ENCODE results near the gene MAP3K9. TPM values are rescaled to one million over a fixed set of nuclear protein-coding genes. Genes with fewer than 3 reads are reported as not detected.

The MAP3K9 gene
- total RNA-seq, 4 donors from 2014 or later, result 18.3 to 23.9 (median 20.7) TPM

DNA sequence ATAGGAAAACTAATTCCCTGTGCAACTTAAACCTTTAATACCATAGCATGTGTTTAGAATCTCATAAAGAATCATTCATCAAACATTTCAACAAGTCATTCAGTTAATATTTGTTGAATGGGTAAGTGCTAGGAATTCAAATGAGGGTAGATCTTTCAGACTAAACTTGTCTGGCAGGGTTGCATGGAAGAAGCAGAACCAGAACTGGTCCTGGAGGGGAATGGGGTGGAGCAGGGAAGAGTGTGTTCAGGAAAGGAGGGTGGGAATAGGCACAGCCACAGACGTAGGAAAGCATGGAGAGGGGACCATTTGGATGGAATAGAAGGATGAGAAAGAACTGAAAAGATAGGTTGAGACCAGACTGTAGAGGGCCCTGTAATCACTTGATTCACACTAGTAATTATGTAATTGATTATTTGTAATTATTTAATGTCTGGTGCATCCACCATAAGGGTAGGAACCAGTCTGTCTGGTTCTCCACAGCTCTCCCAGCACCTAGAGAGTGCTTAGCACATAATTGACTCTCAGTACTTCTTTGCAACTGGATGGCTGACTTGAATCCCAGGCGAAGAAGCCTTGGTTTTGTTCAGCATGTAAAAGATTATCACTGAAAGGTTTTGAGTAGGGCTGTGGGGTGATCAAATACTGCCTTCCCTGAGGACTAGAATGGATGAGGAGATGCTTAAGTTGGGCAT is 3.0 kb upstream of the MAP3K9 start:
- no peak overlapping the region for H3K4me3 ChIP-seq (ENCODE audit: low read depth, poor library complexity, severe bottlenecking)
- DNase-seq (ENCODE audit: low spot score in 2 of 2), result no peak
- whole genome bisulfite sequencing, 2 donors, result 57 to 66% methylated on average over 2 of the region's 2 CpGs
- intact Hi-C loops (cut with DNase I; ENCODE audit: low total_unique reads), result no loop called here
- TF ChIP-seq POLR2A (IDR thresholded peaks at IDR 0.05), result no peak
- TF ChIP-seq, protein P1, sequence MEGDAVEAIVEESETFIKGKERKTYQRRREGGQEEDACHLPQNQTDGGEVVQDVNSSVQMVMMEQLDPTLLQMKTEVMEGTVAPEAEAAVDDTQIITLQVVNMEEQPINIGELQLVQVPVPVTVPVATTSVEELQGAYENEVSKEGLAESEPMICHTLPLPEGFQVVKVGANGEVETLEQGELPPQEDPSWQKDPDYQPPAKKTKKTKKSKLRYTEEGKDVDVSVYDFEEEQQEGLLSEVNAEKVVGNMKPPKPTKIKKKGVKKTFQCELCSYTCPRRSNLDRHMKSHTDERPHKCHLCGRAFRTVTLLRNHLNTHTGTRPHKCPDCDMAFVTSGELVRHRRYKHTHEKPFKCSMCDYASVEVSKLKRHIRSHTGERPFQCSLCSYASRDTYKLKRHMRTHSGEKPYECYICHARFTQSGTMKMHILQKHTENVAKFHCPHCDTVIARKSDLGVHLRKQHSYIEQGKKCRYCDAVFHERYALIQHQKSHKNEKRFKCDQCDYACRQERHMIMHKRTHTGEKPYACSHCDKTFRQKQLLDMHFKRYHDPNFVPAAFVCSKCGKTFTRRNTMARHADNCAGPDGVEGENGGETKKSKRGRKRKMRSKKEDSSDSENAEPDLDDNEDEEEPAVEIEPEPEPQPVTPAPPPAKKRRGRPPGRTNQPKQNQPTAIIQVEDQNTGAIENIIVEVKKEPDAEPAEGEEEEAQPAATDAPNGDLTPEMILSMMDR (IDR thresholded peaks at IDR 0.05), result no peak

DNA sequence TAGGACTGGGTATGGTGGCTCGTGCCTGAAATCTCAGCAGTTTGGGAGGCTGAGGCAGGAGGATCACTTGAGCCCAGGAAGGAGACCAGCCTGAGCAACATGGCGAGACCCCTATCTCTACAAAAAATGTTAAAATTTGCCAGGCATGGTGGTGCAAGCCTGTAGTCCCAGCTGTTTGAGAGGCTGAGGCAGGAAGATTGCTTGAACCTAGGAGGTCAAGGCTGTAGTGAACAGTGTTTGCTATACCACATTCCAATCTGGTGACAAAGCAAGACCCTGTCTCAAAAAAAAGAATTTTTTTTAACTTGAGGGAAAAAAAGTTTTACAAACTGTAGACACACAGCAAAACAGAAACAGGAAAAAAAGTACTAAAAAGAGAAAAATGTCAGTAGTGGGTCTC is 2.3 kb upstream of the MAP3K9 start:
- TF ChIP-seq, protein P1 (IDR thresholded peaks at IDR 0.05), result no peak
- TF ChIP-seq POLR2A (IDR thresholded peaks at IDR 0.05), result no peak
- DNase-seq (ENCODE audit: low spot score in 2 of 2), result no peak
- WGBS, 2 donors, result 89 to 93% methylated on average over 2 of the region's 2 CpGs
- no peak overlapping the region for H3K4me3 ChIP-seq (ENCODE audit: low read depth, poor library complexity, severe bottlenecking)
- intact Hi-C loops (cut with DNase I; ENCODE audit: low total_unique reads), result no loop called here

DNA sequence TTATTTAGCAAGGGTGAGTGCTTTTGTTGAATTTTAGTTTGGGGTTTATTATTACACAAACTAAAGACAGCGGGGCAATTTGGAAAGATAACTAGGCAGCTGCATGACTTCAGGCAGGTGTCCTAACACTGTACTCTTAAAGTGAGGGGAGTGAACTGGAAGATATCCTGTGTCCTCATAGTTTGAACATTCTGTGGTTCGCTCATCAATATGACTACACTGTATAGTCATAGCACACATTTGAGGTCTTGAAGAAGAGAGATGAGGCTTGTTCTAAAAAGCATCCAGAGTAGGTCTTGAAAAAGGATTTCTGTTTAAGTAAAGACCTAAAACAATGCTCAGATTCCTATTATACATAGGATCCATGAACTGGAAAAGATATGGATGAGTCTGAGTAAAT is 1.7 kb upstream of the MAP3K9 start:
- intact Hi-C loops (cut with DNase I; ENCODE audit: low total_unique reads), result no loop called here
- no peak overlapping the region for H3K4me3 ChIP-seq (ENCODE audit: low read depth, poor library complexity, severe bottlenecking)

DNA sequence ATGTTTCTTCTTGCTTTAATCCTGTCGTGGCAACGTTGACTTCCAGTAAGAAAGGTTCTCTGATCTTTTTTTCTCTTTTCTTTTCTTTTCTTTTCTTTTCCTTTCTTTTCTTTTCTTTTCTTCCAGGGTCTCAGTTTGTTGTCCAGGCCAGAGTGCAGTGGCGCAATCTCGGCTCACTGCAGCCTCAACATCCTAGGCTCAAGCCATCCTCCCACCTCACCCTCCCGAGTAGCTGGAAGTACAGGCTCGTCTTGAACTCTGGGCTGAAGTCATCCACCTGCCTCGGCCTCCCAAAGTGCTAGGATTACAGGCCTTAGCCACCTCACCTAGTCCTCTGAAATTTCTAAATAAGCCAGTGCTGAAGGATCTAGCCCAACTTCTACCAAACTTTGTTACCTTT is 1.3 kb upstream of the MAP3K9 start:
- WGBS, 2 donors, result 54 to 58% methylated on average over 7 of the region's 7 CpGs
- DNase-seq (ENCODE audit: low spot score in 2 of 2), result no peak
- TF ChIP-seq, protein P1 (IDR thresholded peaks at IDR 0.05), result no peak
- TF ChIP-seq POLR2A (IDR thresholded peaks at IDR 0.05), result no peak
- intact Hi-C loops (cut with DNase I; ENCODE audit: low total_unique reads), result no loop called here
- H3K4me3 ChIP-seq (ENCODE audit: low read depth, poor library complexity, severe bottlenecking), result no peak overlapping the region

More for the DNA sequence above, 1.7 kb upstream of the MAP3K9 start:
- no peak for DNase-seq (ENCODE audit: low spot score in 2 of 2)
- TF ChIP-seq, protein P1 (IDR thresholded peaks at IDR 0.05), result no peak
- no peak for TF ChIP-seq POLR2A (IDR thresholded peaks at IDR 0.05)
- 93% methylated on average over 2 of the region's 2 CpGs for WGBS, 2 donors

DNA sequence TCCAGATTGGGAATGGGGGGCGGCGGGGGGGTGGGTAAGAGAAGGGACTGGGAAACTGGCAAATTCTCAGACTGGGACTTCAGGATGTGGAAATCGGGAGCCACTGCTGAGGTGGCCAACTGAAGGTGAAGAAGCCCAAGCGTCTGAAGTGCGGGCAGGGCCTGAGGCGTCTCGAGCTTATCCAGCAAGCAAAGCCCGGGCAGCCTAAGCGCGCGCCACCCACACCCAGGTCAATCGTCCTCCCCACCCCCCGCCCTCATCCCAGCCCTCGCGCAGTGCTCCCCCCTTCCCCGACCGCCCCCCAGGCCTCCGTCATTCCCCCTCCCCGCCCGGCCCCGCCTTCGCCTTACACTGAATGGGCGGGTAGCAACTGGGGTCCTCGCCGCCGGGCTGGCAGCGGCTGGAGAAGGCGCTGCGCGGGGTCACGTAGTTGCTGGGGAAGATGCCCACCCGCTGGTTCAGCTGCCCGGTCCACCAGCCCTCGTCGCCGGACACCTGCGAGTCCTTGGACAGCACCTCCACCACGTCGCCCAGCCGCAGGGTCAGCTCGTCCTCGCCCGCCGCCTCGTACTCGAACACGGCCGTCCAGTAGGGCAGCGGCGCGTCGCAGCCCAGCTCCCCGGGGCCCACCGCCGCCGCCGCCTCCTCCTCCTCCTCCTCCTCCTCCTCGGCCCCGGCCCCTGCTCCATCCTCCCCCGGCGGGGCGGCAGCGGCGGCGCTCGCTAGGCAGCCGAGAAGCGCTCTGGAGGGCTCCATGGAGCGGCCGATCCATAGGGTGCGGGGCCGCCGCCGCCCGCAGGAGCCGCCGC is 693 bp downstream of the MAP3K9 start:
- WGBS, 2 donors, result 1% methylated on average over 42 to 64 of the region's 77 CpGs
- intact Hi-C loops (cut with DNase I; ENCODE audit: low total_unique reads), result loop anchor here (10.0 kb wide), 1 partner anchor 194 kb away; no protein-coding TSS in a partner anchor
- DNase-seq (ENCODE audit: low spot score in 2 of 2), result peak in 1 of 2 donors; percentile 86
- TF ChIP-seq POLR2A (IDR thresholded peaks at IDR 0.05), result no peak
- TF ChIP-seq, protein P1 (IDR thresholded peaks at IDR 0.05), result no peak
- H3K4me3 ChIP-seq (ENCODE audit: low read depth, poor library complexity, severe bottlenecking), result peak overlapping the region; percentile 37

Data from lower leg skin (tissue), 4 donors.